Measurements from ENCODE around the gene FILIP1. TPM values are rescaled to one million over a fixed set of nuclear protein-coding genes. Genes with fewer than 3 reads are reported as not detected.

The FILIP1 gene
- polyA plus RNA-seq, 3 donors = not detected

- no CpG with 5 or more reads among the region's 2 CpGs for WGBS (ENCODE audit: insufficient coverage)
Measured at GRCh38 chr6:75266716-75267291, 226.8 kb downstream of the FILIP1 start.

GRCh38 chr6:75263401-75263750 lies 230.2 kb downstream of the FILIP1 start:
- no peaks in the 10 kb centered on the region for H3K9me3 Mint-ChIP-seq
- H3K4me2 ChIP-seq (replicated peaks; ENCODE audit: extremely low read depth, low read length, poor library complexity, severe bottlenecking) = no peak overlapping the region
- H3K4me1 ChIP-seq (ENCODE audit: control insufficient read depth in 1 of 2, insufficient read depth in 2 of 2, low read length in 2 of 2) = no peaks in the 10 kb centered on the region
- H3K4me3 Mint-ChIP-seq = no peak overlapping the region
- peaks cover 62% of the 10 kb centered on the region for H4K20me1 ChIP-seq (ENCODE audit: insufficient read depth, low read length)
- H3K27ac Mint-ChIP-seq = peak overlapping the region in 1 of 7 donors; percentile 35
- no peak for TF ChIP-seq CTCF (IDR thresholded peaks at IDR 0.05)
- no peaks in the 10 kb centered on the region for H3K9me3 ChIP-seq (replicated peaks in 1 of 2; ENCODE audit: control insufficient read depth in 1 of 2, insufficient read depth in 1 of 2, low read length in 2 of 2)
- H3K36me3 ChIP-seq (replicated peaks in 1 of 2; ENCODE audit: control insufficient read depth in 1 of 2, insufficient read depth in 2 of 2, low read length in 2 of 2) = peaks cover 58 to 75% of the 10 kb centered on the region in 2 donors
- H3K9ac ChIP-seq (ENCODE audit: insufficient read depth, low read length, poor library complexity, severe bottlenecking) = no peak overlapping the region
- H3K79me2 ChIP-seq (ENCODE audit: insufficient read depth, low read length) = peaks cover 51% of the 10 kb centered on the region
- intact Hi-C loops (cut with micrococcal nuclease) = no loop called here
- no peak overlapping the region for H3K27ac ChIP-seq (ENCODE audit: low read depth in 1 of 2, low read length in 2 of 2)
- H3K4me1 Mint-ChIP-seq = peaks cover 2% of the 10 kb centered on the region
- H3K27me3 Mint-ChIP-seq (ENCODE audit: low read depth in 3 of 3) = no peaks in the 10 kb centered on the region
- peaks cover 44 to 63% of the 10 kb centered on the region in 2 donors for H3K36me3 Mint-ChIP-seq
- no peaks in the 10 kb centered on the region for H3K27me3 ChIP-seq (ENCODE audit: control insufficient read depth in 2 of 2, insufficient read depth in 2 of 2, low read length in 2 of 2)
- no peak overlapping the region for H3K4me3 ChIP-seq (replicated peaks in 1 of 3; ENCODE audit: low read depth in 2 of 3, low read length in 3 of 3)
- DNase-seq = no peak
- H2AFZ ChIP-seq (ENCODE audit: insufficient read depth, low read depth, low read length, poor library complexity, severe bottlenecking) = no peak overlapping the region

More at GRCh38 chr6:75266716-75267291, 226.8 kb downstream of the FILIP1 start:
- H3K27me3 Mint-ChIP-seq (ENCODE audit: low read depth in 3 of 3) = no peaks in the 10 kb centered on the region
- TF ChIP-seq CTCF (IDR thresholded peaks at IDR 0.05) = peak; percentile 83
- Histone ChIP-seq H2AFZ (ENCODE audit: insufficient read depth, low read depth, low read length, poor library complexity, severe bottlenecking) (no peak overlapping the region), H3K27ac (ENCODE audit: low read depth in 1 of 2, low read length in 2 of 2) (no peak overlapping the region), H3K36me3 (replicated peaks in 1 of 2; ENCODE audit: control insufficient read depth in 1 of 2, insufficient read depth in 2 of 2, low read length in 2 of 2) (peaks cover 26 to 53% of the 10 kb centered on the region in 2 donors), H3K4me2 (replicated peaks; ENCODE audit: extremely low read depth, low read length, poor library complexity, severe bottlenecking) (no peak overlapping the region), H3K9ac (ENCODE audit: insufficient read depth, low read length, poor library complexity, severe bottlenecking) (no peak overlapping the region), H3K4me1 (ENCODE audit: control insufficient read depth in 1 of 2, insufficient read depth in 2 of 2, low read length in 2 of 2) (peaks cover 4 to 5% of the 10 kb centered on the region in 2 donors), H3K79me2 (ENCODE audit: insufficient read depth, low read length) (peaks cover 85% of the 10 kb centered on the region), H4K20me1 (ENCODE audit: insufficient read depth, low read length) (peaks cover 74% of the 10 kb centered on the region), H3K4me3 (replicated peaks in 1 of 3; ENCODE audit: low read depth in 2 of 3, low read length in 3 of 3) (no peak overlapping the region), H3K27me3 (ENCODE audit: control insufficient read depth in 2 of 2, insufficient read depth in 2 of 2, low read length in 2 of 2) (no peaks in the 10 kb centered on the region), H3K9me3 (replicated peaks in 1 of 2; ENCODE audit: control insufficient read depth in 1 of 2, insufficient read depth in 1 of 2, low read length in 2 of 2) (no peaks in the 10 kb centered on the region)
- peaks cover 23 to 47% of the 10 kb centered on the region in 2 donors for H3K36me3 Mint-ChIP-seq
- peak in 2 of 3 donors; percentile 40 to 63 for DNase-seq
- intact Hi-C loops (cut with micrococcal nuclease) = loop anchor here (5.0 kb wide), 1 partner anchor 260 kb away; no protein-coding TSS in a partner anchor
- no peaks in the 10 kb centered on the region for H3K9me3 Mint-ChIP-seq
- H3K4me3 Mint-ChIP-seq = no peak overlapping the region
- no peak overlapping the region for H3K27ac Mint-ChIP-seq
- peaks cover 9% of the 10 kb centered on the region for H3K4me1 Mint-ChIP-seq
